HEK293T (cell line): Measurements from ENCODE around the gene PRRT4.

Source experiments
- BHLHE40 ChIP-seq: fragments of 450-650 bp; IDR thresholded peaks from 2 replicates; pipeline ENCODE4 v1.6.1; 2016; ENCODE audit warnings: mild to moderate bottlenecking, moderate library complexity, borderline replicate concordance
- FOXA1 ChIP-seq: fragments of 450-650 bp; IDR thresholded peaks from 2 replicates; pipeline ENCODE4 v1.6.1; 2016; ENCODE audit warnings: mild to moderate bottlenecking
- FOXM1 ChIP-seq: fragments of 450-650 bp; IDR thresholded peaks from 2 replicates; pipeline ENCODE4 v1.6.1; 2017; ENCODE audit warnings: mild to moderate bottlenecking, borderline replicate concordance
- HDGF ChIP-seq: fragments of 450-650 bp; IDR thresholded peaks from 2 replicates; pipeline ENCODE4 v1.6.1; 2017; ENCODE audit warnings: antibody characterized with exemption, borderline replicate concordance
- LEF1 ChIP-seq: fragments of 450-650 bp; IDR thresholded peaks from 2 replicates; pipeline ENCODE4 v1.6.1; 2017; ENCODE audit warnings: mild to moderate bottlenecking, borderline replicate concordance
- ZNF384 ChIP-seq: fragments of 450-650 bp; IDR thresholded peaks from 2 replicates; pipeline ENCODE4 v1.6.1; 2016
- TF ChIP-seq, protein P1 (sequence below): fragments of 450-650 bp; IDR thresholded peaks from 2 replicates; pipeline ENCODE4 v1.6.1; 2016

DNA sequence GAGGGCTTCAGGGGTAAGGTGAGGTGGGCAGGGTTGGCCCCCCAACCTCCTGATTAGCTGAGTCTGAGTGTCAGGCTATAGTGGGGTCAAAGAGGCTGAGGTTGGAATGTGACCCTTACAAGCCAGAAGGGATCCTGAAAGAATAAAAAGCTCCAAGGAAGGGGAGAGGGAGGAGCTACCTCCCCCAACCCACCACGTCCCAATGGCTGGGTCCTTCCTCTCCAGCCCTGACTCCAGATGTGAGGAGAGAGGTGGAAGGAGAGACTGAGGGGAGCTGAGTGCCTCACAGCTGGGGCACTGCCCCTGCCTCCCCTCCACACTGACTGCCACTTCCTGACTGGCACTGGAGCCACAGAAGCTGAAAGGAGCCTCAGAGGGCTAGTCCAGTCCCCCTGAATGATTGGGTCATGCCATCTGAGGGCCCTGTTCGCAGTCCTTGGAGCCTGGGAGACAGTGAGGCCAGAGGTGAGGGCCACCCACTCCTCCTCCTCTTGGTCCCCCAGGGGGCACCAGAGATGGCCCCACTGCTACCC, 27.7 kb upstream of the PRRT4 start:
- TF ChIP-seq BHLHE40 (no peak), LEF1 (no peak), FOXM1 (no peak), FOXA1 (no peak), ZNF384 (no peak), HDGF (no peak)
- TF ChIP-seq, protein P1, sequence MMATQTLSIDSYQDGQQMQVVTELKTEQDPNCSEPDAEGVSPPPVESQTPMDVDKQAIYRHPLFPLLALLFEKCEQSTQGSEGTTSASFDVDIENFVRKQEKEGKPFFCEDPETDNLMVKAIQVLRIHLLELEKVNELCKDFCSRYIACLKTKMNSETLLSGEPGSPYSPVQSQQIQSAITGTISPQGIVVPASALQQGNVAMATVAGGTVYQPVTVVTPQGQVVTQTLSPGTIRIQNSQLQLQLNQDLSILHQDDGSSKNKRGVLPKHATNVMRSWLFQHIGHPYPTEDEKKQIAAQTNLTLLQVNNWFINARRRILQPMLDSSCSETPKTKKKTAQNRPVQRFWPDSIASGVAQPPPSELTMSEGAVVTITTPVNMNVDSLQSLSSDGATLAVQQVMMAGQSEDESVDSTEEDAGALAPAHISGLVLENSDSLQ, result no peak
